HepG2 (cell line): Measurements from ENCODE around the gene PLCB1. TPM values are rescaled to one million over a fixed set of nuclear protein-coding genes. Genes with fewer than 3 reads are reported as not detected.

Experiments used
- HOXD1 ChIP-seq: sonication (generic); formaldehyde crosslinking; IDR thresholded peaks from 2 replicates; pipeline ENCODE4 v1.5.0; 2020; ENCODE audit warnings: missing genetic modification reagents
- NCOA5 ChIP-seq: sonication (generic); formaldehyde crosslinking; IDR thresholded peaks from 2 replicates; pipeline ENCODE4 v1.4.0; 2020; ENCODE audit warnings: missing genetic modification reagents
- NR3C1 ChIP-seq: sonication (generic); formaldehyde crosslinking; IDR thresholded peaks from 2 replicates; pipeline ENCODE4 v1.4.0; 2020; ENCODE audit warnings: missing genetic modification reagents
- PAWR ChIP-seq: sonication (generic); formaldehyde crosslinking; IDR thresholded peaks from 2 replicates; pipeline ENCODE4 v1.4.0; 2020; ENCODE audit warnings: missing genetic modification reagents, mild to moderate bottlenecking, borderline replicate concordance
- PAX8 ChIP-seq: sonication (generic); formaldehyde crosslinking; IDR thresholded peaks from 2 replicates; pipeline ENCODE4 v1.8.0; 2022; ENCODE audit warnings: mild to moderate bottlenecking, missing genetic modification reagents, borderline replicate concordance
- PHF20 ChIP-seq: sonication (generic); formaldehyde crosslinking; IDR thresholded peaks from 2 replicates; pipeline ENCODE4 v1.5.0; 2020; ENCODE audit warnings: mild to moderate bottlenecking, missing genetic modification reagents
- RBFOX2 ChIP-seq: fragments of 200-400 bp; formaldehyde crosslinking; IDR thresholded peaks from 2 replicates; pipeline ENCODE4 v1.6.1; 2017; ENCODE audit warnings: low read depth, mild to moderate bottlenecking, low read length
- RFX5 ChIP-seq: IDR thresholded peaks from 2 replicates; pipeline ENCODE4 v1.6.1; 2011; ENCODE audit warnings: low read depth, low read length, improper control_type of control experiment
- SAFB2 ChIP-seq: sonication (generic); formaldehyde crosslinking; IDR thresholded peaks from 2 replicates; pipeline ENCODE4 v1.5.1; 2020; ENCODE audit warnings: missing genetic modification reagents, low read depth, mild to moderate bottlenecking, borderline replicate concordance
- SPEN ChIP-seq: sonication (generic); formaldehyde crosslinking; IDR thresholded peaks from 2 replicates; pipeline ENCODE4 v1.5.1; 2020; ENCODE audit warnings: low read depth, mild to moderate bottlenecking, missing genetic modification reagents
- YY1 ChIP-seq: IDR thresholded peaks from 2 replicates; pipeline ENCODE4 v1.6.1; 2011; ENCODE audit warnings: low read length, low read depth, moderate library complexity, mild to moderate bottlenecking; ENCODE audit not compliant: insufficient read depth, insufficient replicate concordance
- ZBTB3 ChIP-seq: sonication (generic); formaldehyde crosslinking; IDR thresholded peaks from 2 replicates; pipeline ENCODE4 v1.4.0; 2020; ENCODE audit warnings: low read depth, mild to moderate bottlenecking, moderate library complexity, missing genetic modification reagents, borderline replicate concordance
- ZFX ChIP-seq: sonication (generic); formaldehyde crosslinking; IDR thresholded peaks from 2 replicates; pipeline ENCODE4 v1.4.0; 2020; ENCODE audit warnings: mild to moderate bottlenecking, low read depth, missing genetic modification reagents, moderate library complexity
- ZNF136 ChIP-seq: sonication (generic); formaldehyde crosslinking; IDR thresholded peaks from 2 replicates; pipeline ENCODE4 v1.8.1; 2022; ENCODE audit warnings: low read depth, mild to moderate bottlenecking, moderate library complexity, missing genetic modification reagents
- ZNF138 ChIP-seq: sonication (generic); formaldehyde crosslinking; IDR thresholded peaks from 2 replicates; pipeline ENCODE4 v1.5.0; 2020; ENCODE audit warnings: mild to moderate bottlenecking, low read depth, missing genetic modification reagents
- ZNF232 ChIP-seq: sonication (generic); formaldehyde crosslinking; IDR thresholded peaks from 2 replicates; pipeline ENCODE4 v1.4.0; 2020; ENCODE audit warnings: missing genetic modification reagents, borderline replicate concordance
- ZNF337 ChIP-seq: sonication (generic); formaldehyde crosslinking; IDR thresholded peaks from 2 replicates; pipeline ENCODE4 v1.5.1; 2020; ENCODE audit warnings: missing genetic modification reagents, low read depth, mild to moderate bottlenecking, borderline replicate concordance
- ZNF572 ChIP-seq: sonication (generic); formaldehyde crosslinking; IDR thresholded peaks from 2 replicates; pipeline ENCODE4 v1.5.1; 2020; ENCODE audit warnings: mild to moderate bottlenecking, missing genetic modification reagents
- ZNF678 ChIP-seq: sonication (generic); formaldehyde crosslinking; IDR thresholded peaks from 2 replicates; pipeline ENCODE4 v1.4.0; 2020; ENCODE audit warnings: mild to moderate bottlenecking, missing genetic modification reagents
- ZNF777 ChIP-seq: sonication (generic); formaldehyde crosslinking; IDR thresholded peaks from 2 replicates; pipeline ENCODE4 v1.4.0; 2020; ENCODE audit warnings: missing genetic modification reagents
- polyA plus RNA-seq, 8 experiments: library from polyadenylated mRNA; depleted of rRNA in 3 of 8; stranded (reverse) in 7 of 8; unstranded in 1 of 8; fragments of >200 nt; fragmentation: Illumina TruSeq in 4 of 8; extraction: Trizol in 4 of 8; gene quantifications; 2 replicates each; pipeline versions ENCODE4 v1.2.1 to v1.2.3, GENCODE V29; 2011 to 2016; ENCODE audit warnings: low read depth in 4 of 8, missing spikeins in 1 of 8, mixed read lengths in 1 of 8; ENCODE audit not compliant: insufficient read depth in 1 of 8
- total RNA-seq, 5 experiments: library from RNA; depleted of rRNA; stranded (reverse); fragments of >200 nt; fragmentation: Illumina TruSeq; extraction: Trizol; gene quantifications; 2 replicates each; pipeline ENCODE4 v1.2.3, GENCODE V29; 2016; ENCODE audit warnings: low read depth in 1 of 5
- TF ChIP-seq, protein P1 (sequence below): sonication (generic); formaldehyde crosslinking; IDR thresholded peaks from 2 replicates; pipeline ENCODE4 v1.8.1; 2023; ENCODE audit warnings: mild to moderate bottlenecking, missing genetic modification reagents, borderline replicate concordance
- TF ChIP-seq, protein P2 (sequence below): sonication (generic); formaldehyde crosslinking; IDR thresholded peaks from 2 replicates; pipeline ENCODE4 v1.5.1; 2020; ENCODE audit warnings: mild to moderate bottlenecking, moderate library complexity, missing genetic modification reagents
- TF ChIP-seq, protein P3 (sequence below): sonication (generic); formaldehyde crosslinking; IDR thresholded peaks from 2 replicates; pipeline ENCODE4 v1.8.1; 2023; ENCODE audit warnings: mild to moderate bottlenecking, inconsistent platforms, moderate library complexity, missing genetic modification reagents, borderline replicate concordance
- TF ChIP-seq, protein P4 (sequence below): sonication (generic); formaldehyde crosslinking; IDR thresholded peaks from 2 replicates; pipeline ENCODE4 v1.5.0; 2020; ENCODE audit warnings: missing genetic modification reagents
- TF ChIP-seq, protein P5 (sequence below): sonication (generic); formaldehyde crosslinking; IDR thresholded peaks from 2 replicates; pipeline ENCODE4 v1.4.0; 2020; ENCODE audit warnings: missing genetic modification reagents

The PLCB1 gene
- total and polyA plus RNA-seq, 2 of the 13 experiments (the other 11 are each of a cell fraction or from before 2014, with no cell fraction given): 42.4 to 55.9 TPM

DNA sequence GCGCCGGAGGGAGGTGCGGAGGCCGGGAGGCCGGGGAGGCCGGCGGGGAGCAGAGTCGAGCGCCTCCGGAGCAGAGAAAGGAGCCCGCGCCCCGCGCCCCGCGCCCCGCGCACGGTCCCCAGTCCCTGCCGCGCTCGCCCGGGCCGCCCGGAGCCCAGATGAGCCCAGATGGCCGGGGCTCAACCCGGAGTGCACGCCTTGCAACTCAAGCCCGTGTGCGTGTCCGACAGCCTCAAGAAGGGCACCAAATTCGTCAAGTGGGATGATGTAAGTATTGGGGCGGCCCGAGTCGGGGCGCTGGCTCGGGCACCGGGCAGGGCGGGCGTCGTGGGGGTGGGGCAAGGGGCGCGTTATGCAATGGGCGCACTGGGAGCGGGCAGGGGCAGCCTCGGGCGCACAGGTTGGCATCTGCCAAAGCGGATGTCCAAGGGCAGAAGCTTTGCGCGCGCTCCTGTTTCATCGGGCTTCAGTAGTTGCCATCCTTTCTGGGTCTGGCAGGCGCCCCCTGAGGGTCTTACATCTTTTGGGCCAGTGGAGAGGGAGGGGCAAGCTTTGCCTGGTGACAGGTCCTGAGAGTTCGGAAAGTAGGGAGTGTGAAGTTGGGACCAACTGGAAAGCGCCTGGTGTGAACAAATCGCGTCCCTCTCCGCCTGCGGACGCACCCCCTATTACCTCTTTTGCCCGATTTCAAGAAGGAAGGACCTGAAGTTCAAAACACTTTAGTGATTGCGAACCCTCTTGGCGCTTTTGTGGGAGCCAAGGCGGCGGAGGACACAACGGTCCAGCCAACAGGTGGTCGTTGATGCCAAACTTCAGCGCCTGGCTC, 631 bp downstream of the PLCB1 start (continued):
- TF ChIP-seq, protein P1, sequence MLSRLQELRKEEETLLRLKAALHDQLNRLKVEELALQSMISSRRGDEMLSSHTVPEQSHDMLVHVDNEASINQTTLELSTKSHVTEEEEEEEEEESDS (CRISPR knock-in tag): 0 out of 2 replicates have a peak, but pooled peaks have one; percentile 64
- TF ChIP-seq ZNF678 (CRISPR knock-in tag) (peak; percentile 85; the same call in 1 of the 2 replicates), RFX5 (no peak), YY1 (peak; percentile 9), ZNF138 (no peak), ZBTB3 (no peak), PAWR (CRISPR knock-in tag) (no peak), PAX8 (CRISPR knock-in tag) (no peak), PHF20 (no peak), NR3C1 (CRISPR knock-in tag) (no peak), HOXD1 (CRISPR knock-in tag) (0 out of 2 replicates have a peak, but pooled peaks have one; percentile 46), ZNF136 (CRISPR knock-in tag) (no peak), ZNF232 (peak; percentile 64; the same call in 1 of the 2 replicates), NCOA5 (no peak), SPEN (CRISPR knock-in tag) (no peak), ZNF337 (CRISPR knock-in tag) (no peak), RBFOX2 (peak; percentile 70), SAFB2 (CRISPR knock-in tag) (peak; percentile 22; the same call in 1 of the 2 replicates), ZFX (no peak; the same call in 1 of the 2 replicates), ZNF572 (0 out of 2 replicates have a peak, but pooled peaks have one; percentile 59), ZNF777 (CRISPR knock-in tag) (no peak; the same call in 1 of the 2 replicates)
- TF ChIP-seq, protein P2, sequence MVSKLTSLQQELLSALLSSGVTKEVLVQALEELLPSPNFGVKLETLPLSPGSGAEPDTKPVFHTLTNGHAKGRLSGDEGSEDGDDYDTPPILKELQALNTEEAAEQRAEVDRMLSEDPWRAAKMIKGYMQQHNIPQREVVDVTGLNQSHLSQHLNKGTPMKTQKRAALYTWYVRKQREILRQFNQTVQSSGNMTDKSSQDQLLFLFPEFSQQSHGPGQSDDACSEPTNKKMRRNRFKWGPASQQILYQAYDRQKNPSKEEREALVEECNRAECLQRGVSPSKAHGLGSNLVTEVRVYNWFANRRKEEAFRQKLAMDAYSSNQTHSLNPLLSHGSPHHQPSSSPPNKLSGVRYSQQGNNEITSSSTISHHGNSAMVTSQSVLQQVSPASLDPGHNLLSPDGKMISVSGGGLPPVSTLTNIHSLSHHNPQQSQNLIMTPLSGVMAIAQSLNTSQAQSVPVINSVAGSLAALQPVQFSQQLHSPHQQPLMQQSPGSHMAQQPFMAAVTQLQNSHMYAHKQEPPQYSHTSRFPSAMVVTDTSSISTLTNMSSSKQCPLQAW (CRISPR knock-in tag): 0 out of 2 replicates have a peak, but pooled peaks have one; percentile 20
- TF ChIP-seq, protein P3, sequence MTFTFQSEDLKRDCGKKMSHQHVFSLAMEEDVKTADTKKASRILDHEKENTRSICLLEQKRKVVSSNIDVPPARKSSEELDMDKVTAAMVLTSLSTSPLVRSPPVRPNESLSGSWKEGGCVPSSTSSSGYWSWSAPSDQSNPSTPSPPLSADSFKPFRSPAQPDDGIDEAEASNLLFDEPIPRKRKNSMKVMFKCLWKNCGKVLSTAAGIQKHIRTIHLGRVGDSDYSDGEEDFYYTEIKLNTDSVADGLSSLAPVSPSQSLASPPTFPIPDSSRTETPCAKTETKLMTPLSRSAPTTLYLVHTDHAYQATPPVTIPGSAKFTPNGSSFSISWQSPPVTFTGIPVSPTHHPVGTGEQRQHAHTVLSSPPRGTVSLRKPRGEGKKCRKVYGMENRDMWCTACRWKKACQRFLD (CRISPR knock-in tag): peak; percentile 66; the same call in 1 of the 2 replicates
- TF ChIP-seq, protein P4, sequence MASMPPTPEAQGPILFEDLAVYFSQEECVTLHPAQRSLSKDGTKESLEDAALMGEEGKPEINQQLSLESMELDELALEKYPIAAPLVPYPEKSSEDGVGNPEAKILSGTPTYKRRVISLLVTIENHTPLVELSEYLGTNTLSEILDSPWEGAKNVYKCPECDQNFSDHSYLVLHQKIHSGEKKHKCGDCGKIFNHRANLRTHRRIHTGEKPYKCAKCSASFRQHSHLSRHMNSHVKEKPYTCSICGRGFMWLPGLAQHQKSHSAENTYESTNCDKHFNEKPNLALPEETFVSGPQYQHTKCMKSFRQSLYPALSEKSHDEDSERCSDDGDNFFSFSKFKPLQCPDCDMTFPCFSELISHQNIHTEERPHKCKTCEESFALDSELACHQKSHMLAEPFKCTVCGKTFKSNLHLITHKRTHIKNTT (CRISPR knock-in tag): no peak
- TF ChIP-seq, protein P5, sequence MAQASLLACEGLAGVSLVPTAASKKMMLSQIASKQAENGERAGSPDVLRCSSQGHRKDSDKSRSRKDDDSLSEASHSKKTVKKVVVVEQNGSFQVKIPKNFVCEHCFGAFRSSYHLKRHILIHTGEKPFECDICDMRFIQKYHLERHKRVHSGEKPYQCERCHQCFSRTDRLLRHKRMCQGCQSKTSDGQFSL (CRISPR knock-in tag): peak; percentile 52; the same call in 1 of the 2 replicates
